SK-N-SH treated with all-trans-retinoic acid at 6 μM for 48 hours (cell line): ENCODE data around the gene NINL.
"Not testable (repeated sequence)": the region's sequence is repeated elsewhere in the genome, so short reads cannot be mapped to it uniquely, and the experiment has no call there.

ENCODE experiments used
- ATAC-seq: fragments of 200-7000 bp; cut with Tn5 transposase; 3 replicates; pipeline ENCODE4 v1.9.1; 2020; ENCODE audit warnings: mild to moderate bottlenecking, moderate library complexity
- CREB5 ChIP-seq: fragments of 250-450 bp; sonication (Bioruptor Pico); IDR thresholded peaks from 2 replicates; pipeline ENCODE4 v1.5.1; 2020; ENCODE audit warnings: low read depth, mild to moderate bottlenecking, moderate library complexity
- ESRRG ChIP-seq: fragments of 250-450 bp; sonication (Bioruptor Pico); IDR thresholded peaks from 2 replicates; pipeline ENCODE4 v1.6.1; 2021; ENCODE audit warnings: mild to moderate bottlenecking
- GLIS3 ChIP-seq: fragments of 250-450 bp; sonication (Bioruptor Pico); IDR thresholded peaks from 2 replicates; pipeline ENCODE4 v1.5.0; 2020; ENCODE audit warnings: mild to moderate bottlenecking, moderate library complexity
- ISL1 ChIP-seq: fragments of 250-450 bp; sonication (Bioruptor Pico); IDR thresholded peaks from 2 replicates; pipeline ENCODE4 v2.1.2; 2022; ENCODE audit warnings: mild to moderate bottlenecking, moderate library complexity
- OSR1 ChIP-seq: fragments of 250-450 bp; sonication (Bioruptor Pico); IDR thresholded peaks from 2 replicates; pipeline ENCODE4 v1.8.0; 2022; ENCODE audit warnings: moderate library complexity, mild to moderate bottlenecking, inconsistent platforms
- PATZ1 ChIP-seq: fragments of 250-450 bp; sonication (Bioruptor Pico); IDR thresholded peaks from 2 replicates; pipeline ENCODE4 v1.8.0; 2020; ENCODE audit warnings: mild to moderate bottlenecking, moderate library complexity, borderline replicate concordance
- POU6F1 ChIP-seq: fragments of 250-450 bp; sonication (Bioruptor Pico); IDR thresholded peaks from 2 replicates; pipeline ENCODE4 v1.8.0; 2021; ENCODE audit warnings: low read depth, mild to moderate bottlenecking, moderate library complexity, borderline replicate concordance
- RARB ChIP-seq: fragments of 250-450 bp; sonication (Bioruptor Pico); IDR thresholded peaks from 2 replicates; pipeline ENCODE4 v1.8.0; 2021; ENCODE audit warnings: mild to moderate bottlenecking, moderate library complexity
- SNAI2 ChIP-seq: fragments of 250-450 bp; sonication (Bioruptor Pico); IDR thresholded peaks from 2 replicates; pipeline ENCODE4 v1.5.0; 2020; ENCODE audit warnings: mild to moderate bottlenecking, moderate library complexity
- TCF4 ChIP-seq: fragments of 250-450 bp; sonication (Bioruptor Pico); IDR thresholded peaks from 2 replicates; pipeline ENCODE4 v1.8.0; 2021; ENCODE audit warnings: mild to moderate bottlenecking, moderate library complexity, borderline replicate concordance
- TOX ChIP-seq: fragments of 250-450 bp; sonication (Bioruptor Pico); IDR thresholded peaks from 2 replicates; pipeline ENCODE4 v1.8.0; 2021; ENCODE audit warnings: mild to moderate bottlenecking, moderate library complexity, borderline replicate concordance
- ZC3H10 ChIP-seq: fragments of 250-450 bp; sonication (Bioruptor Pico); IDR thresholded peaks from 2 replicates; pipeline ENCODE4 v1.5.1; 2021; ENCODE audit warnings: mild to moderate bottlenecking, moderate library complexity
- ZFP3 ChIP-seq: fragments of 250-450 bp; sonication (Bioruptor Pico); IDR thresholded peaks from 2 replicates; pipeline ENCODE4 v1.5.0; 2020; ENCODE audit warnings: mild to moderate bottlenecking, moderate library complexity
- ZFP30 ChIP-seq: fragments of 450-650 bp; formaldehyde crosslinking; IDR thresholded peaks from 2 replicates; pipeline ENCODE4 v1.5.0; 2022; ENCODE audit warnings: mild to moderate bottlenecking, moderate library complexity
- ZNF70 ChIP-seq: fragments of 450-650 bp; formaldehyde crosslinking; IDR thresholded peaks from 2 replicates; pipeline ENCODE4 v1.5.0; 2020; ENCODE audit warnings: mild to moderate bottlenecking, moderate library complexity
- ZNF8 ChIP-seq: fragments of 450-650 bp; formaldehyde crosslinking; IDR thresholded peaks from 2 replicates; pipeline ENCODE4 v1.5.0; 2020; ENCODE audit warnings: mild to moderate bottlenecking, moderate library complexity
- TF ChIP-seq, protein P1 (sequence below): fragments of 250-450 bp; sonication (Bioruptor Pico); IDR thresholded peaks from 2 replicates; pipeline ENCODE4 v1.5.1; 2021; ENCODE audit warnings: mild to moderate bottlenecking, moderate library complexity

Gene NINL

DNA sequence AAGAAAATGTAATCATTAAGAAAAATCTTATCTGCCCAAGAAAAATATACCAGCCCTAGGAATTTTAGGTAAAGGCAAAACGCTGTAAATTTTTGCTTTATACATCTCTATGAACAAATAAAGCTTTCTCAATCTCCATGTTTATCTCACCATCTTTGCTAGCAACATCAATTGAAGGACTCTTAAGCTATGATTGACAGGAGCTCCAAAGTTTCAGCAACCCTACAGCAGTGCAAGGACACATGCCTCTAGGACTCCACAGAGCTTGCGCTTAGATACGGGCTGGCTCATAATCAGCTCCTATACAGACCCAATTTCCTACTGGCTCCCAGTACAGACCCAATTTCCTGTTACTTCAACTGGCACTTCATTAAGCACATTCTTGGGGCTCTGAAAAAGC is 34.2 kb upstream of the NINL start:
- ATAC-seq: no peak
- TF ChIP-seq TOX (CRISPR knock-in tag) (no peak), ZNF70 (CRISPR knock-in tag) (no peak), SNAI2 (no peak)

- ATAC-seq: no peak
- TF ChIP-seq ZFP30 (CRISPR knock-in tag) (no peak), ZFP3 (CRISPR knock-in tag) (no peak), PATZ1 (CRISPR knock-in tag) (no peak)
- TF ChIP-seq, protein P1, sequence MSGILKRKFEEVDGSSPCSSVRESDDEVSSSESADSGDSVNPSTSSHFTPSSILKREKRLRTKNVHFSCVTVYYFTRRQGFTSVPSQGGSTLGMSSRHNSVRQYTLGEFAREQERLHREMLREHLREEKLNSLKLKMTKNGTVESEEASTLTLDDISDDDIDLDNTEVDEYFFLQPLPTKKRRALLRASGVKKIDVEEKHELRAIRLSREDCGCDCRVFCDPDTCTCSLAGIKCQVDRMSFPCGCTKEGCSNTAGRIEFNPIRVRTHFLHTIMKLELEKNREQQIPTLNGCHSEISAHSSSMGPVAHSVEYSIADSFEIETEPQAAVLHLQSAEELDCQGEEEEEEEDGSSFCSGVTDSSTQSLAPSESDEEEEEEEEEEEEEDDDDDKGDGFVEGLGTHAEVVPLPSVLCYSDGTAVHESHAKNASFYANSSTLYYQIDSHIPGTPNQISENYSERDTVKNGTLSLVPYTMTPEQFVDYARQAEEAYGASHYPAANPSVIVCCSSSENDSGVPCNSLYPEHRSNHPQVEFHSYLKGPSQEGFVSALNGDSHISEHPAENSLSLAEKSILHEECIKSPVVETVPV: no peak
Measured at GRCh38 chr20:25608774-25609173, 23.4 kb upstream of the NINL start.

DNA sequence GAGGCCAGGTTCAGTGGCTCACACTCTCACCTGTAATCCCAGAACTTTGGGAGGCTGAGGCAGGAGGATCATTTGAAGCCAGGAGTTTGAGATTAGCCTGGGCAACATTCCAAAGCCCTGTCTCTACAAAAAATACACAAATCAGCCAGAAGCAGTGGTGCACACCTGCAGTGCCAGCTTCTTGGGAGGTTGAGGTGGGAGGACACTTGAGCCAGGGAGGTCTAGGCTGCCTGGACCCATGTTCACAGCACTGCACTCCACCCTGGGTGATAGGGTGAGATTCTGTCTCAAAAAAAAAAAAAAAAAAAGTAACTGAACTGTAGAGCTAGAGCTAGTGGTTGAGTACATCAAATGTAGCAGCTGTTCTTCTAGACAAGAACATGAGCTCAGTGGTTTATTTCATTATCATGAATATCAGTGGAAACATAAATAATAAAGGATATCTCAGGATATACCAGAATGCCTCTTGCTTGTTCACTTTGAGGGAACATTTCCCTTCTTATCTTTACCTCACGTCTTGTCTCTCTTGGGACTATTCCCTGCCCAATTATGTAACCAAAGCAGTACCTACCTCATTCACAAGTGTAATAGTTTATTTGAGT is 20.9 kb upstream of the NINL start:
- TF ChIP-seq, protein P1: no peak
- TF ChIP-seq CREB5: no peak
- no peak for TF ChIP-seq ESRRG (CRISPR knock-in tag)
- no peak for TF ChIP-seq ZFP30 (CRISPR knock-in tag)
- TF ChIP-seq ISL1 (CRISPR knock-in tag): no peak
- TF ChIP-seq ZFP3 (CRISPR knock-in tag): no peak
- no peak for TF ChIP-seq ZNF8 (CRISPR knock-in tag)
- TF ChIP-seq TOX (CRISPR knock-in tag): no peak
- TF ChIP-seq ZC3H10: no peak
- no peak for TF ChIP-seq GLIS3 (CRISPR knock-in tag)
- no peak for TF ChIP-seq RARB
- TF ChIP-seq ZNF70 (CRISPR knock-in tag): no peak
- TF ChIP-seq PATZ1 (CRISPR knock-in tag): no peak
- TF ChIP-seq OSR1: no peak
- ATAC-seq: no peak

GRCh38 chr20:25605148-25605547 is 19.8 kb upstream of the NINL start:
- TF ChIP-seq ZFP3 (CRISPR knock-in tag) (no peak), POU6F1 (CRISPR knock-in tag) (no peak), TOX (CRISPR knock-in tag) (no peak), OSR1 (no peak), GLIS3 (CRISPR knock-in tag) (no peak)
- ATAC-seq: no peak

- ATAC-seq: no peak
- TF ChIP-seq POU6F1 (CRISPR knock-in tag) (no peak), SNAI2 (no peak), ZFP3 (CRISPR knock-in tag) (no peak), ISL1 (CRISPR knock-in tag) (no peak), ZNF70 (CRISPR knock-in tag) (no peak), TCF4 (CRISPR knock-in tag) (no peak)
- TF ChIP-seq, all 23 proteins: peak for 0
Measured at GRCh38 chr20:25604611-25605010, 19.3 kb upstream of the NINL start.

DNA sequence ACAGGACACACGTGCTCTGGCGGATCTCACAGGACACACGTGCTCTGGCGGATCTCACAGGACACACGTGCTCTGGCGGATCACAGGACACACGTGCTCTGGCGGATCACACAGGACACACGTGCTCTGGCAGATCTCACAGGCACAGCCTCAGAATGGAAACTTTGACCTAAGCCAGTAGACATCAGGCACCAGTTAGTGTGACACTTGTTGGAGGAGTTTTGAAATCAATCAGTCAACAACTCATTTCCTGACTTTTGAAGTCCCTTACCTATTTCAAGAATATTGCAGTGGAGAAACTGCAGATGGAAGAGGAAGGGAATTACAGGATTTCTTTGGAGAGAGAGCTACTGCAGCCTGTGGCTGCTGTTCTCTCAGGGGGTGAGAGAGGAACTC is 17.6 kb upstream of the NINL start:
- ATAC-seq: not testable (repeated sequence)

DNA sequence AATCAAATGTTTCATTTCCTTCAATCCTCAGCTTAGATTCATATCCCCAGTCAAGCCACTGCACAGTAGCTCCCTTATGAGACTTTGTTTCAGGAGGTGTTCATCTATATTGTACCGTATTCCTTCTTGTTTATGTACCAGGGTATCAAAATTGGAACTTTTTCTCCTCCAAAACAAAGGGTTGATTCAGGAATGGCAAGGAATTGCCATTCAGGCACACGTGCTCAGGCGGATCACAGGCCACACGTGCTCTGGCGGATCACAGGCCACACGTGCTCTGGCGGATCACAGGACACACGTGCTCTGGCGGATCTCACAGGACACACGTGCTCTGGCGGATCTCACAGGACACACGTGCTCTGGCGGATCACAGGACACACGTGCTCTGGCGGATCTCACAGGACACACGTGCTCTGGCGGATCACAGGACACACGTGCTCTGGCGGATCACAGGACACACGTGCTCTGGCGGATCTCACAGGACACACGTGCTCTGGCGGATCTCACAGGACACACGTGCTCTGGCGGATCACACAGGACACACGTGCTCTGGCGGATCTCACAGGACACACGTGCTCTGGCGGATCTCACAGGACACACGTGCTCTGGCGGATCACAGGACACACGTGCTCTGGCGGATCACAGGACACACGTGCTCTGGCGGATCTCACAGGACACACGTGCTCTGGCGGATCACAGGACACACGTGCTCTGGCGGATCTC is 17.0 kb upstream of the NINL start:
- not testable (repeated sequence) for ATAC-seq
